Small intestine (tissue), 7 donors: ENCODE data around the gene CXCL1. TPM values are rescaled to one million over a fixed set of nuclear protein-coding genes. Genes with fewer than 3 reads are reported as not detected.
"Not testable (repeated sequence)": the region's sequence is repeated elsewhere in the genome, so short reads cannot be mapped to it uniquely, and the experiment has no call there.

ENCODE experiments used
- DNase-seq, 2 donors: peaks; one replicate each; pipeline versions ENCODE4 v3.0.0 to v3.0.0-alpha.2; 2013
- FAIRE-seq: peaks from 2 replicates; lab custom pipeline; 2012; peaks lifted over from hg19 to GRCh38; lab: Jason Lieb, UNC
- H3K27ac ChIP-seq, 3 donors: one replicate each; pipeline ENCODE4 v1.5.1; 2013; ENCODE audit warnings: low read length in 2 of 3, mild to moderate bottlenecking in 2 of 3, control low read depth in 1 of 3, inconsistent platforms in 1 of 3, low read depth in 1 of 3, moderate library complexity in 1 of 3
- H3K27me3 ChIP-seq, 3 donors: one replicate each; pipeline ENCODE4 v1.6.1; 2013; ENCODE audit warnings: low read length in 3 of 3, inconsistent platforms in 1 of 3; ENCODE audit not compliant: control insufficient read depth in 3 of 3, insufficient read depth in 3 of 3
- H3K36me3 ChIP-seq, 3 donors: one replicate each; pipeline ENCODE4 v1.6.1; 2013; ENCODE audit warnings: low read length in 3 of 3, inconsistent platforms in 1 of 3, low read depth in 1 of 3, mild to moderate bottlenecking in 1 of 3, moderate library complexity in 1 of 3; ENCODE audit not compliant: control insufficient read depth in 3 of 3, insufficient read depth in 2 of 3
- H3K4me1 ChIP-seq, 3 donors: one replicate each; pipeline ENCODE4 v1.6.1; 2013; ENCODE audit warnings: low read length in 2 of 3, inconsistent platforms in 1 of 3, low read depth in 1 of 3, mild to moderate bottlenecking in 1 of 3, moderate library complexity in 1 of 3; ENCODE audit not compliant: control insufficient read depth in 3 of 3, insufficient read depth in 2 of 3
- H3K4me3 ChIP-seq, 3 donors: one replicate each; pipeline ENCODE4 v1.5.1; 2013; ENCODE audit warnings: low read length in 3 of 3, control low read depth in 1 of 3, inconsistent platforms in 1 of 3, low read depth in 1 of 3, mild to moderate bottlenecking in 1 of 3, moderate library complexity in 1 of 3
- H3K9me3 ChIP-seq, 2 donors: one replicate each; pipeline ENCODE4 v1.6.1; 2013; ENCODE audit warnings: low read depth in 1 of 2, low read length in 1 of 2; ENCODE audit not compliant: control insufficient read depth in 2 of 2, insufficient read depth in 1 of 2
- WGBS, 3 donors: extraction: QIAGEN DNeasy Blood & Tissue Kit; methylation state at CpG; one replicate each; pipeline ENCODE4 v1.1.7; 2013; 5-methylcytosine and 5-hydroxymethylcytosine counted together
- polyA plus RNA-seq, 4 donors: library from polyadenylated mRNA; stranded (reverse) in 3 of 4; unstranded in 1 of 4; fragments of 200-250 nt in 3 of 4; fragments of 120-200 nt in 1 of 4; gene quantifications; one replicate each; pipeline versions ENCODE4 v1.2.1 to v1.2.3, GENCODE V29; 2013
- donor health status: healthy with polysubstance abuse.
- donor health status: control.
- donor health status: control.
- donor health status: Bipolar disorder and iron deficiency.
- donor health status: healthy.

Gene CXCL1
- polyA plus RNA-seq, 4 donors = 2.9 to 13.8 (median 10.1) TPM

DNA sequence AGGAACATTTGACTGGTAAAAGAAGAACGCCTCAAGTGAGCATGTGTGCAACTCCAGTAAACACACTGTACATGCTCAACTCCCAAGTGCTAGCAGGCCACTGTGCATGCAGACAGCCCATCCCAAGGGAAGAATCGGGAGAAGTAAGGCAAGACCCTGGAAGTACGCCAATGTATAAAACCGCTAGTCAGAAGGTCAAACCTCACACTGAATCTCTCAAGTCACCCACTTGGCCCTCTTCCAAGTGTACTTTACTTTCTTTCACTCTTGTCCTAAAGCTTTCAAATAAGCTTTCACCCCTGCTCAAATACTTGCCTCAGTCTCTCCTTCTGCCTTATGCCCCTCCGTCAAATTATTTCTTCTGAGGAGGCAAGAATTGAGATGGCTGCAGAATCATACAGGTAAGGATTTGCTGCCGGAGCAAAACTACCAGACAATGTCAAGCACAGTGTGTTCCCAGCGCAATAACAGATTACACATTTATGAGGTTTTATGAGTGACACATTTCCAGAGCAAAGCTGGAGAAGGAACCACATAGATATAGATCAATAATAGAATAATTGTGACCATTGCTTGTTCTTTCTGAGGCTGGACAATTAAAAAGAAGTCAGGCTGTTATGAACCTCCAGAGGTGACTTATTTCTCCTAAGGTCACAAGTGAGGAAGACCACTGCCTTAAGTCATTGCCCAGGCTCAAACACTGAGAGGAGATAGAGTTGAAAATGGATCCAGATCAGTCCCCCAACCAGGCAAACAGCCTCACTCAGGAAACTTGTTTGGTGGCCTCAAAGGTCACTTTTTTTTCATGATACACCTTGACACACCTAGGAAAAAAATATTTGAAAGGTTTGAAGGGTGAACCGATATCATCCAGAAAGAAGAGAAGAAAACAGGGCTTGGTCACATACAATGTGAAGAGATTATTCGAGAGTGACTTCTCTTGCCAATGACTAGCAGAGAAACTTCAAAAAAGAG, 26.3 kb downstream of the CXCL1 start:
- Histone ChIP-seq H3K36me3 (no peaks in the 10 kb centered on the region), H3K9me3 (no peaks in the 10 kb centered on the region), H3K27me3 (no peaks in the 10 kb centered on the region), H3K4me3 (peak overlapping the region in 1 of 3 donors; percentile 8), H3K4me1 (peaks cover 0 to 21% (median 2%) of the 10 kb centered on the region in 3 donors), H3K27ac (peak overlapping the region; percentile 22 to 55 (median 40))
- FAIRE-seq (no peak), DNase-seq (peak; percentile 61 to 80)
- 18 to 52% (median 36%) methylated on average over 9 of the region's 9 CpGs for WGBS, 3 donors

DNA sequence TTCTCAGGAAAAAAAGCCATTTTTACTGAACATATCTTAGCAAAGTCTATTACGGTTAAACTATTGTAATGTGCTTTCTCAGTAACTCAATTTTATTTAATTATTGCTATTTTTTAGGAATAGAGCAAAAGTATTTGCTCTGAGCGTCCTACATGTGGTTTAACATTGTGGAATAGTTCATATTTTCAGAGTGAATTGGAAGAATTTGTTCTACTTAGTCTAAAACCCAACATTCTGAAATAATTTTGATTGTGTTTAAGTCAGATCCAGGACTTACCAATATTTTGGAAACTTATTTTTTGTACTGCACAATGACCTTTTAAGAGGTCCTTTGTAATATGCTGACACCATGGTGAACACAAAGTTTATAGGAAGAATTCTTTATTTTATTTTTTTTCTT, 27.2 kb downstream of the CXCL1 start:
- H3K27ac ChIP-seq = no peak overlapping the region
- H3K9me3 ChIP-seq = no peaks in the 10 kb centered on the region
- no peak for FAIRE-seq
- no peaks in the 10 kb centered on the region for H3K27me3 ChIP-seq
- no peak for DNase-seq
- H3K4me3 ChIP-seq = no peak overlapping the region
- H3K36me3 ChIP-seq = no peaks in the 10 kb centered on the region
- WGBS, 3 donors = 89 to 98% (median 96%) methylated on average over 2 of the region's 2 CpGs
- peaks cover 0 to 21% (median 2%) of the 10 kb centered on the region in 3 donors for H3K4me1 ChIP-seq

DNA sequence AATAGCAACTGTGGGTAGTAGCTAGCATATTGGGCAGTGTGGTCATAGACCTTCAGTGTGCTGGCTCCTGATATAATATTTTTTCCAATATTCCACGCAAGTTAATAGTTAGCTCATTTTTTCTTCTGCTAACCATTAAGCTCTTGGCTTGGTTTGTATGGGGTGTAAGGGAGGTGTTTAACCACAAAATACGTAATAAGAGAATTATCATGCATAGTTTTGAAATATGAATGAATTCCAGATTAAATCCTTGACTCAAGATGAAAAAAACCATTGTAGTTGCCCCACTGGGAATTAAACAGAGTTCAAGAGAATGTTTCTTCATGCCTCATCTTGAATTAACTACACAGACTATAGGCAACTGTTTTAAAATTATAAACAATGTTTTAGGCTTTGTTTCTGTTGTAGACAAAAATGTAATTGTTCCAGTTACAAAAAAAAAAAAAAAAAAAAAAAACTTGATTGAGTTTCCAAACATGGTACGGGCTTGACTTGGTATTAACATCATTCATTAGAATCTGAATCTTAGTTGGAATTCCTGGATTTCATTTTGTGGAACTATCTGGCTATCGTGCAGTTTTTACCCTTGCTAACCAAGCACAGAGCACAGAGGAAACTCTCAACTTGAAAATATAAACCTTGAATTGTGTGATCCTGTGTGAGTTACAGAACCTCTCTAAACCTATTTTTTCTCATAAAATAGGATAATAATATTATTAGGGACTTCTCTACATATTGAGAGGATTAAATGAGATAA, 28.4 kb downstream of the CXCL1 start:
- WGBS, 3 donors = 59 to 84% (median 79%) methylated on average over 4 of the region's 4 CpGs
- no peaks in the 10 kb centered on the region for H3K36me3 ChIP-seq
- H3K27me3 ChIP-seq = no peaks in the 10 kb centered on the region
- no peak overlapping the region for H3K27ac ChIP-seq
- no peak overlapping the region for H3K4me3 ChIP-seq
- FAIRE-seq (no peak), DNase-seq (no peak)
- H3K9me3 ChIP-seq = no peaks in the 10 kb centered on the region
- H3K4me1 ChIP-seq = peaks cover 0 to 17% (median 2%) of the 10 kb centered on the region in 3 donors

DNA sequence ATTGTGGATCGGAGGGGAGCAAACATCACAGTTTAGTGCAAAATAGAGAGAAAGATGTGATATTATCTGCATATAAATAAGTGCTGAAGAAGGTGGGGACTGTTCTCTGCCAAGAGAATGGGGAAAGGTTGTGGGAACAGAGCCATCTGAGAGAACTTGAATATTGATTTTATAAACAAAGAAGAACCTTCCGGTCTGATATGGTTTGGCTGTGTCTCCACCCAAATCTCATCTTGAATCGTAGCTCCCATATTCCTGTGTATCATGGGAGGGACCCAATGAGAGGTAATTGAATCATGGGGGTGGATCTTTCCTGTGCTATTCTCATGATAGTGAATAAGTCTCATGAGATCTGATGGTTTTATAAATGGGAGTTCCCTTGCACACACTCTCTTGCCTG, 30.1 kb downstream of the CXCL1 start:
- WGBS, 3 donors = 56 to 75% (median 61%) methylated on average over 3 of the region's 3 CpGs
- FAIRE-seq = not testable (repeated sequence)

DNA sequence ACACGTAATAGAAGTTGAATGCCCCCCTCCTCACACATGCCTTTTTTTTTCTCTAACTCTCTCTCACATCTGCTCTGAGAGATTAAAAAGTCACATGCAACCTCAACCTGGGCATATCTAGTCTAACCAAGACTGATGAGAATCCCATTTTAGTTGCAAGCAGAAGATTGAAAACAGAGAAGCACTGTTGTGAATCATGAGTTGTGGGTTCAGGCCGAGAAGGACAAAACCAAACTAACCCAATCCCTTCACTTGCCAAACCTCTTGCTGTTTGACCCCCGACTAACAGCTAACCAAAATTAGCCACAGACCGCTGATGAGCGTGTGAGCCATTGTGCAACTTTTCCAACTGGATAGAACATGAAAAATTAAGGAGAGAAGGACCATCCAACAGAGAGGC, 31.8 kb downstream of the CXCL1 start:
- DNase-seq = no peak
- Histone ChIP-seq H3K36me3 (no peaks in the 10 kb centered on the region), H3K9me3 (no peaks in the 10 kb centered on the region), H3K4me3 (no peak overlapping the region), H3K4me1 (peaks cover 0 to 1% (median 0%) of the 10 kb centered on the region in 3 donors), H3K27me3 (no peaks in the 10 kb centered on the region), H3K27ac (no peak overlapping the region)
- FAIRE-seq = no peak
- 84 to 90% (median 90%) methylated on average over 5 of the region's 5 CpGs for WGBS, 3 donors

More for the DNA sequence above, 30.1 kb downstream of the CXCL1 start:
- H3K4me1 ChIP-seq = peaks cover 0 to 17% (median 2%) of the 10 kb centered on the region in 3 donors
- not testable (repeated sequence) for H3K27me3 ChIP-seq, H3K4me3 ChIP-seq, DNase-seq, H3K9me3 ChIP-seq, H3K27ac ChIP-seq, H3K36me3 ChIP-seq

DNA sequence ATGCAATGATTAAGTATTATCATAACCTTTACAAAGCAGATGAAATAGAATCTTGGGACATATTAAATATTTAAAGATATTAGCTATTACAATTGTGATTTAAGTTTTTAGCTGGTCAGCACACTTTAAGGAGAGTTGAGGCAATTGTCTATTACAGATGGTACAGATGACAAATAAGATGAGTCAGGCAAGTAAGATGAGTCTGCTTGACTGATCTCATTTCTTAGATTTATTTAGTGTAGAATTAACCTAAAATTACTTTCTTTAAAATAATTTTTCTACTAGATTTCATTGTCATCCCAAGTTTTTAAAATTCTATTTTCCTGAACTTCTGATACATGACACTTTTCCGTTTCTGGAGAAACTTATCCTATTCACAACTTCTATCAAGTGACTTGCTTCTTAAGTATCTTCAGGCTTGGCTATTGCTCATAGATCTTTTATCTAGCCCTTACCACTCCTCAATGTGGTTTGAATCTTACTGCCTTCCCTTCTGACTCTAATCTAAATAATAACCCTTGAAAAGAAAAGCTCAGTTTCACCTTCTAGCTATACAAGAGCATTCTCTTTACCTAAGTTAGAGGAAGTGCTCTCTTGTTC, 32.9 kb downstream of the CXCL1 start:
- Histone ChIP-seq H3K9me3 (no peaks in the 10 kb centered on the region), H3K27me3 (no peaks in the 10 kb centered on the region), H3K4me3 (no peak overlapping the region), H3K27ac (no peak overlapping the region), H3K36me3 (no peaks in the 10 kb centered on the region), H3K4me1 (no peaks in the 10 kb centered on the region)
- no peak for FAIRE-seq
- 80 to 83% (median 81%) methylated on average over 1 of the region's 1 CpG for WGBS, 3 donors
- DNase-seq = no peak

DNA sequence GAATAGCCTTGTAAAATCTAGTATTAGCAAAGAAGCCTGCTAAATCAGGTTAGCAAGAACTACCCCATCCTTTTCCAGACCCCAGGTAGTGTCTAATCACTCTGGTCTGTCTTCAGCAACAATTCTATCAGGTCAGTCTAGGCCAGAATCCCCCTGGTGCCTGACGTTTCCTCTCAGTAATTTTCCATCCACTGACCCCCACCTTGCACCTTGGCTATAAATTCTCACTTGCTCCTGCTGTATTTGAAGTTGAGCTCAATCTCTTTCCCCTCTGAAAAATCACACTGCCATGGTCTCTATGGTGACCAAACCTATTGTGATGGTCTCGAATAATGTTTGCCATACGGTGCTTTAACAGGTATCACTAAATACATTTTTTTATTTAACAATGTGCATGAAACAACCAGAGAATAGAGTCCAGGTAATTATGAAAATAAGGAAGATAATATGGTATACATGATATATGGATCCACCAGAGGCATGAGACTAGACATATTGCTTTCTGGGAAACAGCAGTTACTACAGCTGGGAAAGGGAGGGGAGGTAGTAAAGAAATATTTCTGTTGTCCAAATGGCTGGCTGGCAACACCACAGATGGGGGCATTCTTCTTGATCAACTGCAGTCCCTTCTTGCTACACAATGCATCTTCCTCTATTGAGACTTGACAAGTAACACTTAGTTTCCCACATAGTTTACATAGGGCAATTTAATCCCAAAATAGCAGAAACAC, 33.8 kb downstream of the CXCL1 start:
- Histone ChIP-seq H3K9me3 (no peaks in the 10 kb centered on the region), H3K4me3 (no peak overlapping the region), H3K36me3 (no peaks in the 10 kb centered on the region), H3K27me3 (no peaks in the 10 kb centered on the region), H3K4me1 (no peaks in the 10 kb centered on the region), H3K27ac (no peak overlapping the region)
- FAIRE-seq (no peak), DNase-seq (no peak)
- WGBS, 3 donors = 84 to 88% (median 87%) methylated on average over 3 of the region's 3 CpGs
